Neuronal stem cell (in vitro differentiated cells): Measurements from ENCODE around the gene OAS3.

ENCODE experiments used
- DNase-seq: peaks from one replicate; pipeline ENCODE4 v3.0.0-alpha.2; 2013; ENCODE audit warnings: low spot score
- H2AFZ ChIP-seq: one replicate; pipeline ENCODE4 v1.6.1; 2013; ENCODE audit warnings: mild to moderate bottlenecking, low read length, inconsistent platforms
- H2AK5ac ChIP-seq: 2 replicates; pipeline ENCODE4 v1.6.1; 2013; ENCODE audit warnings: low read depth, mild to moderate bottlenecking, inconsistent platforms, low read length, moderate library complexity, mixed read lengths
- H2BK120ac ChIP-seq: 2 replicates; pipeline ENCODE4 v1.6.1; 2013; ENCODE audit warnings: low read depth, mild to moderate bottlenecking, inconsistent platforms, low read length, moderate library complexity, mixed read lengths
- H2BK12ac ChIP-seq: one replicate; pipeline ENCODE4 v1.6.1; 2013; ENCODE audit warnings: low read length, inconsistent platforms
- H2BK15ac ChIP-seq: 2 replicates; pipeline ENCODE4 v1.6.1; 2013; ENCODE audit warnings: mild to moderate bottlenecking, low read length, inconsistent platforms, mixed read lengths
- H2BK5ac ChIP-seq: one replicate; pipeline ENCODE4 v1.6.1; 2013; ENCODE audit warnings: inconsistent platforms, mild to moderate bottlenecking, low read length, moderate library complexity
- H3K14ac ChIP-seq: one replicate; pipeline ENCODE4 v1.6.1; 2013; ENCODE audit warnings: low read length, inconsistent platforms
- H3K18ac ChIP-seq: 2 replicates; pipeline ENCODE4 v1.6.1; 2013; ENCODE audit warnings: low read length, inconsistent platforms
- H3K23ac ChIP-seq: 2 replicates; pipeline ENCODE4 v1.6.1; 2013; ENCODE audit warnings: low read depth, mild to moderate bottlenecking, mixed read lengths, low read length, inconsistent platforms; ENCODE audit not compliant: poor library complexity
- H3K27ac ChIP-seq: replicated peaks from 3 replicates; pipeline ENCODE4 v1.5.1; 2013; ENCODE audit warnings: low read length, inconsistent platforms
- H3K27me3 ChIP-seq, 3 experiments: 2 replicates each; pipeline ENCODE4 v1.6.1; 2013; ENCODE audit warnings: low read length in 3 of 3, mild to moderate bottlenecking in 2 of 3, inconsistent platforms in 1 of 3, low read depth in 1 of 3, mixed read lengths in 1 of 3, moderate library complexity in 1 of 3; ENCODE audit not compliant: control insufficient read depth in 3 of 3, insufficient read depth in 3 of 3
- H3K36me3 ChIP-seq, 2 donors: replicated peaks in 1 of 2; 2 replicates each; pipeline ENCODE4 v1.6.1; 2013; ENCODE audit warnings: low read length in 2 of 2; ENCODE audit not compliant: control insufficient read depth in 2 of 2, insufficient read depth in 2 of 2
- H3K4ac ChIP-seq: 2 replicates; pipeline ENCODE4 v1.6.1; 2013; ENCODE audit warnings: inconsistent platforms, mild to moderate bottlenecking, low read length, moderate library complexity
- H3K4me1 ChIP-seq, 2 donors: 1 replicate in 1 of 2; 2 replicates in 1 of 2; pipeline ENCODE4 v1.6.1; 2013; ENCODE audit warnings: low read length in 2 of 2, low read depth in 1 of 2; ENCODE audit not compliant: control insufficient read depth in 2 of 2, insufficient read depth in 1 of 2
- H3K4me2 ChIP-seq: one replicate; pipeline ENCODE4 v1.6.1; 2013; ENCODE audit warnings: mild to moderate bottlenecking, low read length, inconsistent platforms; ENCODE audit not compliant: insufficient read depth, poor library complexity, severe bottlenecking
- H3K4me3 ChIP-seq, 2 donors: 2 replicates each; pipeline ENCODE4 v1.5.1; 2013; ENCODE audit warnings: low read length in 2 of 2, mild to moderate bottlenecking in 2 of 2, inconsistent platforms in 1 of 2, moderate library complexity in 1 of 2
- H3K79me1 ChIP-seq: one replicate; pipeline ENCODE4 v1.6.1; 2013; ENCODE audit warnings: low read depth, mild to moderate bottlenecking, inconsistent platforms, low read length, moderate library complexity
- H3K9ac ChIP-seq: one replicate; pipeline ENCODE4 v1.6.1; 2013; ENCODE audit warnings: mild to moderate bottlenecking, low read depth, low read length, inconsistent platforms; ENCODE audit not compliant: poor library complexity
- H3K9me3 ChIP-seq, 2 donors: replicated peaks in 1 of 2; 2 replicates each; pipeline versions ENCODE3 to v1.6.1; 2013; ENCODE audit warnings: low read length in 2 of 2, mild to moderate bottlenecking in 2 of 2, inconsistent platforms in 1 of 2, low read depth in 1 of 2, mixed read lengths in 1 of 2, moderate library complexity in 1 of 2; ENCODE audit not compliant: control insufficient read depth in 2 of 2, insufficient read depth in 1 of 2
- H4K8ac ChIP-seq: one replicate; pipeline ENCODE4 v1.6.1; 2013; ENCODE audit warnings: low read depth, mild to moderate bottlenecking, inconsistent platforms, low read length, moderate library complexity
- H4K91ac ChIP-seq: one replicate; pipeline ENCODE4 v1.6.1; 2013; ENCODE audit warnings: low read length, low read depth, mild to moderate bottlenecking, inconsistent platforms; ENCODE audit not compliant: poor library complexity
- WGBS, 2 donors: extraction: QIAGEN DNeasy Blood & Tissue Kit; methylation state at CpG; one replicate each; pipeline ENCODE4 v1.1.7; 2013; ENCODE audit warnings: missing lambda C conversion rate in 2 of 2, mixed read lengths in 1 of 2; ENCODE audit not compliant: insufficient read length in 2 of 2, insufficient replicate concordance in 1 of 2; ENCODE audit errors: extremely low coverage in 2 of 2; 5-methylcytosine and 5-hydroxymethylcytosine counted together

Gene OAS3

GRCh38 chr12:112980491-112981158, 42.4 kb downstream of the OAS3 start:
- no peak overlapping the region for H2AK5ac ChIP-seq
- H3K9ac ChIP-seq: no peak overlapping the region
- WGBS, 2 donors: no CpG with 5 or more reads among the region's 4 CpGs
- H3K27me3 ChIP-seq: no peaks in the 10 kb centered on the region
- no peak overlapping the region for H2BK12ac ChIP-seq
- H4K91ac ChIP-seq: no peak overlapping the region
- no peaks in the 10 kb centered on the region for H3K36me3 ChIP-seq
- no peak overlapping the region for H3K4me3 ChIP-seq
- H2BK15ac ChIP-seq: no peak overlapping the region
- H3K79me1 ChIP-seq: no peaks in the 10 kb centered on the region
- no peak overlapping the region for H3K27ac ChIP-seq
- H2BK5ac ChIP-seq: no peak overlapping the region
- no peak overlapping the region for H2AFZ ChIP-seq
- no peaks in the 10 kb centered on the region for H3K9me3 ChIP-seq
- no peak overlapping the region for H3K23ac ChIP-seq
- no peak overlapping the region for H3K4me2 ChIP-seq
- no peak for DNase-seq
- no peak overlapping the region for H3K14ac ChIP-seq
- no peak overlapping the region for H2BK120ac ChIP-seq
- H3K18ac ChIP-seq: no peak overlapping the region
- H3K4ac ChIP-seq: no peak overlapping the region
- H4K8ac ChIP-seq: no peak overlapping the region
- peaks cover 0 to 1% of the 10 kb centered on the region in 2 donors for H3K4me1 ChIP-seq

DNA sequence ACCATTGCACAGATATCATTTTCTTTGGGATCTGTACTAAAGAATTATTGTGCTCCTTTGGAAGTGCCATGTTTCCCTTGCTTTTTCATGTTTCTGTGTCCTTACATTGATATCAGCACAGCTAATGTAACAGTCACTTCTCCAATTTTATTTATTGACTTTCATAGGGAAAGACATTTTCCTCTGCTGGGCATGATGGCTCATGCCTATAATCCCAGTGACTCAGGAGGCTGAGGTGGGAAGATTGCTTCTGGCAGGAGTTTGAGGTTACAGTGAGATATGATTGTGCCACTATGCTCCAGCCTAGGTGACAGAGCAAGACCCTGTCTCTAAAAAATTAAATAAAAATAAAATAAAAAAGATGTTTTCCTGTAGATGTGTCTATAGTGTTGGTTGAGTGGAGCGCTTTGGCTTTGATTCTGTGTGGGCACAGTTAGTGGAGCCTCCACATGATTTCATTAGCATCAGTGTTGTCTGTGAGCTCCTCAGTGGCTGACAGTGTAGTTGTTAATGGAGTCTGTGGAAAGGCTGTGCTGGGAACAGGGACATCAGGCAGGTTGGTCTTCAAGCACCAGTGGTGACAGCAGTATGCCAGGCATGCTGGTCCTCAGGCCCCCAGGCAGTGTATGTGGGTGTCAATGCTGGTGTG, 47.5 kb downstream of the OAS3 start:
- Histone ChIP-seq H3K9me3 (no peaks in the 10 kb centered on the region), H3K23ac (peak overlapping the region; percentile 34), H4K8ac (no peak overlapping the region), H3K9ac (no peak overlapping the region), H3K14ac (no peak overlapping the region), H2AK5ac (no peak overlapping the region), H3K36me3 (no peaks in the 10 kb centered on the region), H2BK120ac (peak overlapping the region; percentile 16), H4K91ac (no peak overlapping the region), H3K4ac (no peak overlapping the region), H2BK12ac (no peak overlapping the region), H3K4me1 (no peaks in the 10 kb centered on the region), H3K79me1 (no peaks in the 10 kb centered on the region), H3K27me3 (peaks cover 0 to 2% (median 0%) of the 10 kb centered on the region in 3 experiments), H3K4me3 (no peak overlapping the region), H2BK5ac (no peak overlapping the region), H2BK15ac (no peak overlapping the region), H2AFZ (no peak overlapping the region), H3K18ac (peak overlapping the region; percentile 32), H3K27ac (no peak overlapping the region), H3K4me2 (no peak overlapping the region)
- DNase-seq: no peak
- no CpG with 5 or more reads among the region's 1 CpG for WGBS, 2 donors

- Histone ChIP-seq H2AFZ (no peak overlapping the region), H3K9me3 (no peaks in the 10 kb centered on the region), H3K18ac (peak overlapping the region; percentile 32), H3K14ac (no peak overlapping the region), H3K4ac (no peak overlapping the region), H4K8ac (no peak overlapping the region), H3K9ac (peak overlapping the region; percentile 3), H3K4me3 (no peak overlapping the region), H3K36me3 (no peaks in the 10 kb centered on the region), H2AK5ac (peak overlapping the region; percentile 65), H2BK120ac (peak overlapping the region; percentile 16), H3K27ac (no peak overlapping the region), H2BK15ac (no peak overlapping the region), H3K23ac (peak overlapping the region; percentile 34), H3K27me3 (peaks cover 0 to 2% (median 0%) of the 10 kb centered on the region in 3 experiments), H3K79me1 (no peaks in the 10 kb centered on the region), H2BK12ac (no peak overlapping the region), H3K4me1 (no peaks in the 10 kb centered on the region), H4K91ac (peak overlapping the region; percentile 35), H3K4me2 (no peak overlapping the region), H2BK5ac (no peak overlapping the region)
- no CpG with 5 or more reads among the region's 7 CpGs for WGBS, 2 donors
- no peak for DNase-seq
Measured at GRCh38 chr12:112986291-112986800, 48.1 kb downstream of the OAS3 start.

DNA sequence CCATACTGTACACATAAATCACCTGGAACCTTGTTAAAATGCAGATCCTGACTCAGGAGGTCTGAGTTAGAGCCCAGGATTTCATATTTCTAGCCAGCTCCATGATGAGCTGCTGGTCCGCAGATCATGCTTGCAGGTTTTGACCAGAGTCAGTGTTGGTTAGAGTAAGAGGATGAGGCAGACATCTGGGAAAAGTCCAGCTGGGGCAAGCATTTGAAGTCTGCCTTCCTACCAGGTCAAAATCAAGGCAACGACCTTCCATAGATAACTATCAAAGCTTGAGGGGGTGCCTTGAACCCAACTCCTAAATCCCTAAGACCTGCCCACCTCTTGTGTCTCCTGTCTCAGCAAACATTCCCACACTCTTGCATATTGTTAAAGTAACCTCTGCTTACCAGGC, 49.3 kb downstream of the OAS3 start:
- H2AFZ ChIP-seq: no peak overlapping the region
- H2BK15ac ChIP-seq: no peak overlapping the region
- H3K79me1 ChIP-seq: no peaks in the 10 kb centered on the region
- H3K23ac ChIP-seq: no peak overlapping the region
- H3K4me2 ChIP-seq: no peak overlapping the region
- H3K4ac ChIP-seq: no peak overlapping the region
- H3K18ac ChIP-seq: no peak overlapping the region
- no peaks in the 10 kb centered on the region for H3K4me1 ChIP-seq
- H3K27me3 ChIP-seq: peaks cover 0 to 2% (median 0%) of the 10 kb centered on the region in 3 experiments
- H3K4me3 ChIP-seq: no peak overlapping the region
- H2AK5ac ChIP-seq: no peak overlapping the region
- peaks cover 0 to 2% of the 10 kb centered on the region in 2 donors for H3K9me3 ChIP-seq
- WGBS, 2 donors: no CpG with 5 or more reads among the region's 2 CpGs
- H4K8ac ChIP-seq: no peak overlapping the region
- no peak for DNase-seq
- H2BK12ac ChIP-seq: no peak overlapping the region
- no peak overlapping the region for H3K9ac ChIP-seq
- no peak overlapping the region for H3K14ac ChIP-seq
- no peaks in the 10 kb centered on the region for H3K36me3 ChIP-seq
- no peak overlapping the region for H2BK5ac ChIP-seq
- H2BK120ac ChIP-seq: no peak overlapping the region
- no peak overlapping the region for H3K27ac ChIP-seq
- H4K91ac ChIP-seq: no peak overlapping the region
